ENCODE measurements around the gene CLEC16A.

The CLEC16A gene

DNA sequence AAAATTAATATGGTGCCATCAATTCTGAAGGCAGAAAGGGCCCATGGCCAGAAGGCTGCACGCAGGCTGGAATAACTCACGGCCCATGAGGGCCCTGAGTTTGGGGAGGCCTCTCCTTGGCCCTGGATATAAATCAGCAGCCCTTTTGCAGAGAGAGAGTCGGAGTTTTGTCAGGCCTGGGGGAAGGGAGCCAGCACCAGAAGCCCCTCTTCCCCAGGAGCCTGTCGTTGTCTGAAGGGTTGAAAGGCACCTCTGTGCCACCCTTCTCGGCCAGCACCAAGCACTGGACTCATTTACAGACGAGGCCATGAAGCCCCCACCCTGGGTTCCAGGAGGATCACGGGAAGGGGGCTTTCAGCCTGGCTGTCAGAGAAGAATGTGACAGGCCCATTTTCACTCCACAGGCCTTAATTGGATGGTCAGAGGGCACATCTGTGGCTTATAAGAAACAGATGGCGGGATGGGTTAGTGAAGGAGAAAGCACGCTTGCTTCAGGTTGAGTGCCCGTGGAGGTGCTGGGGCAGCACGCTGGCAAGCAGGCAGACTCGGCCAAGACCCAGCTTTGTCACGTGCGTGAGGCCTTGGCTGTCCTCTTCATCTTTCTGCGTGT, 140.6 kb downstream of the CLEC16A start:
- DNase-seq (ENCODE audit: low read depth) = no peak

DNA sequence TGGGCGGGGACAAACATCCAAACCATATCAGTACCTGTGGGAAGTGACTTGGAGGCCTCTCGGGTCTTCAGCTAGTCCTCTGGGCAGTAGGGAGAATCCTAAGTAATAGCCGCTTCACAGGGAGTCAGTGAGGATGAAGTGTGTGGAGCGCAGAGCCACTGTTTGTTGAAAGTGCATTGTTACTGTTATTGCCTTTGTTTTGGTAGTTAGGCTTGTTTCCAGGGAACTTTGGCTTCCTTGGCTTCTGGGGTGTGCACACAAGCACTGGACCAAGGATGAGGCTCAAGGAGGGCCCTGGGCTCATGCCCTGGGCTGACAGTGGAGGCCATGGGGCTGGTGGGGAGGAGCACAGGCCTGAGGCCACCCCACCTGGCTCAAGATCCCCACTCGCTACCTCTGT, 141.6 kb downstream of the CLEC16A start:
- DNase-seq (ENCODE audit: low read depth) = no peak

DNA sequence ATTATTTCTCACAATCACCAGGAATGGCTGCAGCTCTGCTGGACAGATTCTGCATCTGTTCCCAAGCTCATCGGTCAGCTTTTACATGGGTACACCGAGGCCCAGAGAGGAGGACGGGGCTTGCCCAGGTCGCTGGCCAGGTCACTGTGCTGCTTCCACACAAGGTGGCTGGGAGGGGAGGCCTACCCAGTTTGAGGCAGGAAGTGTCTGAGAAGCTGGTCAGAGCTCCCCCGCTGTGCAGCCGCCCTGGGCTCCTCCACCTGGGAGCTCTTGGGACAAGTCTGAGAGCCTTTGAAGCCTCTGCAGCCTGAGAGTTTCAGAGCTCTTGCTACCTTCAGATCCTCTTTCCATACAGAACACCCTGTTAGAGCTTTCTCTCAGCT, 143.3 kb downstream of the CLEC16A start:
- no peak for DNase-seq (ENCODE audit: low read depth)

DNA sequence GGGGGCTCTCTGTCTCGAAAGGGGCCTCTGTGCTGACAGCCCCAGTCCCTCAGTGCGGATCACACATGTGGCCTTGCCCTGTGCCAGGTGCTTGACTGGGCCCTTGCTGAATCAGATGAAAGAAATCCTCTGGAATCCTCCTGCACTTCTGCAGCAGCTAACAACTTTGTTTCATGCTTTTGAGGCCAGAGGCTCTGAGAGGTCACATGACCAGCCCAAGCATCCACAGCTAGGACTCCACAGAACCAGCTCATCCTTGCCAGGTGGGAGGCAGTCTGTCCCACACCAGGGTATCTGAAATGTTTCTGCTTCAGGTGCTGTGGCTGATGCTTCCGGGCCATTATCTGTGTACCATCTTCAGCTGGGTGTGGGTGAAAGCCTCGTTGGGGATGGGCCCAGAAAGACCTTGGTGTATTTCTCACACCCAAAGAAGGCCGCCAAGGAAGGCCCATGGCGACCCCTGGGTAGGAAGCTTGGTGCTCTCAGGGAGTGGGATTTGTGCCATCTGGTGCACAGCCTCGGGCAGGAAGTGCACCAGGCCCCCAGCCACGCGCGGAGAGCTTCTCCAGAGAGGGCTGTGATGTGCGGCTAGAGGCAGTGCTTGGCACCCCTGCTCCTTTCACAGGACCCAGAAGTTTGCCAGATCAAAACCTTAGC, 143.8 kb downstream of the CLEC16A start:
- DNase-seq (ENCODE audit: low read depth) = no peak

DNA sequence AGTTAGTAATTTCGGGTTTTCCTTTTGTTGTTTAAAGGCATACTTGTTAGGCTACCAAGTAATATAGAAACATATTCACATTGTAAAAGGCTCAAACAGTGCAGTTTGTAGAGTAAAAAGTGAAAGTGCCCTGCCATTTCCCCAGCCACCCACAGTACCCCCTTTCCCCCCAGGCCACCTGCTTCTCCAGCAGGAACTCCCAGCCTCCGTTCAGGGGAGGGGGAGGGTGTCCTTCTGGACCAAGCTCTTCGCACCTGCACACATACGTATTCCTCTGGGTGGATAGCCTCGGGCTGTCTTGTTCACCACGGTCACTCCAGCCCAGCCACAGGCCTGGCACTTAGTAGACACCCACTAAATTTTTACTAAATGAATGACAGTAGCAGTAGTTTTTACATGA, 144.5 kb downstream of the CLEC16A start:
- DNase-seq (ENCODE audit: low read depth) = no peak

DNA sequence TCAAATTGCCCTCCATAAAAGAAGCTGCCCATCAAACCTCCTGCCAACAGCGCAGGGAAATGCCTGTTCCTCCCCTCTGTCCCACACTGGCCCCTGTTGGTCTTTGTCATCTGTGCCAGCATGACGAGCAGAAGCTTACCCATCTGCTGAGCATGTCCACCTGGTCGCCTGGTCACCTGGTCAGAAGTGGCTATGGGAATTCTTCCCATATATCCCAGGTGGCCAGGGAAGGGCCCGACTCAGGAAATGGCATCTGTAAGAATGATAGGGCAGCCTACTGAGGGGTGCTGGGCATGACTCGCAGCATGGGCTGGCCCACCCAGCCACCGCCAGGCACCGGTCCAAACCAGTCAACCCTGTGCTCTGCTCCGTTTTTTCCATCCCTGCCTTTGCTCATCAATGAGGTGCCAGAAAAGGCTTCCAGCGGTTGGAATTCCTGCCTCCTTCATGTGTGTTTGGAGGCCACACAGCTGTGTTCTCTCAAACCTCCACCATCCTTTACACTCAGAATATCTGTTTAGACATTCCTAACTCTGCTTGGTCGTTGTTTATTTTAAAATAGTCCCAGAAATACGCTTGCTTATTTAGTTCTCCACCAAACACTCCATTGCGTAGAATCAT, 145.2 kb downstream of the CLEC16A start:
- no peak for DNase-seq (ENCODE audit: low read depth)

DNA sequence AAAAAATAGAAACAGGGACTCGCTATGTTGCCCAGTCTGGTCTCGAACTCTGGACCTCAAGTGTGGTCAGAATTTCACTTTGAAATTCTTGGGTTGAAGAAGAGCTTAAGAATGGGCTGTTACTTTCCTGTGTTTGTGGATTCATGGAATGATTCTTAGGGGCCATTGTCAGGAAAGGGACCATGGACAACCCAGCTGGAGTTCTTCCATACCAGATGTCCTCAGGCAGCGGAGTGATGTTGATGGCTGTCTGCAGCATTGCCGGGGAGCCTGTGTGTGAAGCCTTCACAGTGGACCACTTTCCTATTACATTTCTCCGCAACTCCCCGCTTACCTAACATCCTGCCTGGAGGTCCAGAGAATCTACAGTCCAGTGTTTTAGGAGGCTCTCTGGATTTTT, 145.9 kb downstream of the CLEC16A start:
- DNase-seq (ENCODE audit: low read depth) = no peak

DNA sequence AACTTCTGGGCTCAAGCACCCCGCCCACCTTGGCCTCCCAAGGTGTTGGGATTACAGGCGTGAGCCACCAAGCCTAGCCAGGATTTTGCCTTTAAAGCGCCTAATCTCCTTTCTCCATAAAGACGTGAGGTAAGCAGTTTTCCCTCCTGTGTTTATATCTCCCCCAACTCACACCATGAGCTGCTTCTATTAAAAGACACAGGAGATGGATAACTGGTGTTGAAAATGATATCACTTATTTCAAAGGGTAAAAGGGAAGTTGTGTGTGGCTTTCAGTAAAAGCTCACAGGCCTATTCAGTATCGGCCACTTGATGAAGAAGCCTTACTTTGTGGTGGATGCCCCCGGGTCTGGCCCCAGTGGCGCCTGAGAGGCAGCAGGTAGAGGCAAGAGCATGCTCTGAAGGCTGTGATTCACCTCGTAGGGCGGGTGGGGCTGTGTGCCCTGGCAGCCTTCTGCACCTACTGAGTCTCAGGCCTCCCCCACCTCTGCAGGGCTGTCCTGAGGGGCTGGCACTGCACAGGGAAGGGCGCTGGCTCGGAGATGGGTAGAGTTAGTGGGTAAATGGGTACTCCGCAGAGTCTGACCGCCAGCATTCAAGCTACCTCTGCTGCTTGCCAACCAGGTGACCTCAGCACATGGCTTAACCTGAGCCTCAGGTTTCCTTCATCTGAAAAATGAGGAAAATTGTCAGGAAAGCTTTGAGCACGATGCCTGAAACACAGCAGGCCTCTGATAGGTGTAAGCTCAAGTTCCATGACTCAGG, 146.8 kb downstream of the CLEC16A start:
- DNase-seq (ENCODE audit: low read depth) = no peak

DNA sequence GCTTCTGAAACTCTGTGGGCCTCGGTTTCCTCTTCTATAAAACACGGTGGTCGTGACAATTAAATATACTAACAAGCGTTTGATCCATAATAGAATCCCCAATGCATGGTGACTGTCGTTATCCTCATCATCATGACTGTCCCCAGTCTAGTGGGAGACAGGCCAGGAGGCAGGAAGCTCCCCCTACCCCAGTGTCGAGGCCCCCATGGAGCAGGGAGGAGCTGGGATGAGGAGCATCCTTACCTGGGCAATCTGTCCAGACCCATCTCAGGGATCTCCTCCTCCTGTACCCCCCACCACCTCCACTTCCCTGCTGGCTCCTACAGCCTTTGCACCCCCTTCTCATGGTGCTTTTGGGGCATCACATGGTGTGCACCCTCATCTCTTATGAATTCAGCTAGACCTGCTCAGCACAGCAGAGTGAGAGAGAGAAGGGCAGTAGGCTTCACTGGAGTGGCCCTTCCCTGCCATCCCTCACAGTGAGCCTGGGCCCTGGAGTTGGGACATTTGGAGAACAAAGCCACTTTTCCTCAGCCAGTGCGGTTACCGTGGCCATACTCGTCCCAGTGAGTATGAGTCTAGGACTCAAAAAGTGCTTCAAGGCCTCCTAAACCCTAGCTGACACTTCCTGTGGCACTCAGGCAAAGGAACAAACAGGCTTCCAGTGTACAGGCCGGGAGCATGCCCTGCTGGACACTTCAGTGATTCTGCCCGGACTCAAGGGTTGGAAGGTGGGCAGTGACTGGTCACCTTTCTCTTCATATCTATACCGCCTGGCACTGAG, 148.6 kb downstream of the CLEC16A start:
- DNase-seq (ENCODE audit: low read depth) = no peak

DNA sequence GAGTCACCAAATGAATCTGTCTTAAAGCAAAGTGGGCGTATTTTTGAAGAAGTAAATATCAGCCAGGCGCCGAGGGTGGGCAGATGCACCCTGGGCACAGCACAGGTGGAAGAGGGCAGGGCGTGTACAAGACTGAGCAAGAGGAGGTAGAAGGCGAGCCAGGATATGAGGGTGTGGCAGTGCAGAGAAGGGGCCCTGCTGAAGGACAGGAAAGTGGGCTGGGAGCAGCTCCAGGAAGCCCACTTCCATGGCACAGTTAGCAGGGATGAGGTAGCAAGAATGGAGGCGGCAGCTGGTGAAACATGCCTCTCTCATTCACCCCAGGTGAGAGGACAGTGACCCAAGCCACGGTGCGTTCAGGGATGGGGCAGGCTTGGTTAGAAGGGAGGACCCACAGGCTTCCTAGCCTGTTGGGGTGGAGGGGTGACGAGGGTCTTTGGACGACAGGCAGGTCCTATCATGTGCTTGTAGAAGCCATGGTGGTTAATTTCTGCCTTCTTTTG, 149.3 kb downstream of the CLEC16A start:
- DNase-seq (ENCODE audit: low read depth) = no peak

DNA sequence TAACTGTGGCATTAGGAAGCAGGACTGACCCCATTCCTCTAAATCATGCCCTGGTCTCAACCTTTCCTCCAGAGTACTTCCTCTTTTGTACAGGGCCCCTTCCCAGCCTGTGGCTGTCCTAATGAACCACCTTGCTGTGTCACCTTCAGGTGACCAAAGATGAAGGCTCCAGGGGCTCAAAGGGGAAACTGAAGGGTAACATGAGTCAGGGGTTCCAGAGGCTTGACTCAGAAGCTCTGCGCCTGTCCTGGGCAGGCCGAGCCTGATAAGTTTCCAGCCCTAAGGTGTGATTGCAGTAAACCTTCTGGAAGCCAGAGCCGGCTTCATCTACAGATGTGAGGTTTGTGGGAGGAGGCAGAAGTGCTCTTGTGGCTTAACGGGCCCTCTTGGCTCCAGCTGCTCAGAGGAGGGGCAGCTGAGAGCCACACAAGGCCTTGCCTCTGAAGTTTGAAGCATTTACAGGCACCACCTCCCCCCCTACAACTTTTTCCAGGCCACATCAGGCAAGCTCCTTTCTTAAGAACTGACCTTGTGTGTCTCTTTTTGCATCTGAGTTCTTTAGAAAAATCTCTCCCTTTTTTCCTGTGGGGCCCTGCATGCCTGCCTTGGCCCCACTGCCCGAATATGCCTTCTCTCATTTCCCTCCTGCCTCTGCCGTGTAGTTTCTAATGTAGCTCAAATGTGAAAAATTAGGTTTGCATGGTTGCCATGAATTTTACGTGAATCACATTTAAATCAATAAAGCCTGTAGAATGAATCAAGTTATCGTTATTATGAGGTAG, 149.9 kb downstream of the CLEC16A start:
- peak; percentile 33 for DNase-seq (ENCODE audit: low read depth)

DNA sequence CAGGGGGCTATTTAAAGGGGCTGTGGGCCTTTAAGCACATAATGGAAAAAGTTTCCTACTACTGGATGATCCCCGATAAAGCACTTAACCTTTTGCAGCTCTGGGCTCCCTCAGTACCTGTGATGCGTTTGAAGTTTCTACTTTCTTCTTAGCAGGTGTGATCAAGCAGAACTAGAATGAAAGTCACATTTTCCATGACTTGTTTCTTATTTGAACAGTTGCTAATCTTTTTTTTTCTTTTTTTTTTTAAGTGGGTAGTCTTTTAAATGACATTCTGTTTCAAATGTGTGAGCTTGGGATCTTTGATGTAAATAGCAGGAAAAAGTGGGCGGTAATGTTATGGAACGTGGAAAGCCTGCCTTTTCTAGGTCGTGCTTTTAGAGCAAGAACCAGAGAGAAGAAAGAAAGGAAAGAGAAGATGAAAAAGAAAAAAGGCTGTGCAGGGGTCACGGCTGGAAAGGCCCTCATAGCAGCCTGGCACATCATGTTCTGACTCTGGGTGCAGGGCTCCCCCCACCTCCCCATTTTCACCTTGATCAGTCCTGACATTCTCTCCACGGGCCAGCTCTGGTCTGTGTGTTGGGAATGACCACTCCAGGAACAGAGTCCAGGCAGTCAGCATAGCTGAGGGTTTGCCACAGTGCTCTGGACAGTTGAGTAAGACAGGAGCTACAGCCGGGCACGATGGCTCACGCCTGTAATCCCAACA, 150.6 kb downstream of the CLEC16A start:
- no peak for DNase-seq (ENCODE audit: low read depth)

DNA sequence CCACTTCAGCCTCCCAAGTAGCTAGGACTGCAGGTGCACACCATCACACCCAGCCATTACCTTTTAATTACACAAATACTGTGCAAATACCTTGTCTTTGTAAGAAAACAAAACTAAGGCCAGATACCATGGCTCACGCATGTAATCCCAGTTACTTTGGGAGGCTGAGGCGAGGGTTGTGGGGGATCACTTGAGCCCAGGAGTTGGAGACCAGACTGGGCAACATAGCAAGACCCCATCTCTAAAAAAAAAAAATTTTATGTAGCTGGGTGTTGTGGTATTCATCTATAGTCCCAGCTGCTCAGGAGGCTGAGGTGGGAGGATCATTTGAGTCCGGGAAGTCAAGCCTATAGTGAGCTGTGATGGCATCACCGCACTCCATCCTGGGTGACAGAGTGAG, 151.6 kb downstream of the CLEC16A start:
- no peak for DNase-seq (ENCODE audit: low read depth)

DNA sequence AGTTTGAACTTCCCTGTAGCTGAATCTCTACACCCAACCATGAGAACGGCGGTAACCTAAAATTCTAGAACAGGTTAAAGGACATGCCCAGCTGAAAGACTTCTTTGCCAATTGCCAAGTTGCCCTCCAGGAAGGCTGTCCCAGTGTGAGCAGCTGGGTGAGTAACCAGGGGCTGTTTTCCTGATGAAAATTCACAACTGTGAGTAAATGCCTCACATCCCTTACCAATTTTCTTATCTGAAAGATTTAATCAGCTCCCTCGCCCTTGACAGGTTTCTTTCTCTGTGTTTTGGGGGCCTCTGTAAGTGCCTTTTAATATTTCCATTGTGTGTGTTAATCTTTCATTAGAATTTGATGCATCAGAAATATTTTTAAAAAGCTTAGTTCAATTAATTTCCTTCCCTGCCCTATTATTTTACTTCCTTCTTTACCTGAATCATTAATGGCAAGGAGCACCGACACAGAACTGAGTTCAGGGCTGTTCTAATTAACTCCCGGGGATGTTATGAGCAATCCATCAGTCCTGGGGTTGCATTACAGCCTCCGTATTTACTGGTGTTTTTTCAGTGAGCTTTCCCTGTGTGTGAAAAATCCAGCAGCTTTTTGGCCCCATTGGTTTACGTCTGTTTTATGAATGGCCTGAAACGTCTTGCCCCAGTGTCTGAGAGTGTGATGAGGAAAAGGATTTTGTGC, 152.9 kb downstream of the CLEC16A start:
- no peak for DNase-seq (ENCODE audit: low read depth)

DNA sequence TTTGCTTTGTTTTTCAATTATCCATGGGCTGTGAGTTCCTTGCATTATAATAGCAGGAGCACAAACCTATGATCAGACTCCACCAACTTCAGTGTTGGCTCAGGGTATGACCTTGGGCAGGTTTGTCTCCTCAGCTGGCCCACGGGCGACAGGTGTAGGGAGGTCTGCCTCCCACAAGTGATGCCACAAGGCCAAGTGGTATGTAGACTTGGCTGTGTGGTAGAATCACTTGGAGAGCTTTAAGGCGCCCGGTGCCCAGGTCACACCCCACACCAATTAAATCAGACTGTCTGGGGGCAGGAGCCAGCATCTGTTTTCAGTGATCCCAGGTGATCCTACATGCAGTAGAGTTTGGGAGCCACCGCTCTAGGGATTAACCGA, 153.4 kb downstream of the CLEC16A start:
- DNase-seq (ENCODE audit: low read depth) = no peak

DNA sequence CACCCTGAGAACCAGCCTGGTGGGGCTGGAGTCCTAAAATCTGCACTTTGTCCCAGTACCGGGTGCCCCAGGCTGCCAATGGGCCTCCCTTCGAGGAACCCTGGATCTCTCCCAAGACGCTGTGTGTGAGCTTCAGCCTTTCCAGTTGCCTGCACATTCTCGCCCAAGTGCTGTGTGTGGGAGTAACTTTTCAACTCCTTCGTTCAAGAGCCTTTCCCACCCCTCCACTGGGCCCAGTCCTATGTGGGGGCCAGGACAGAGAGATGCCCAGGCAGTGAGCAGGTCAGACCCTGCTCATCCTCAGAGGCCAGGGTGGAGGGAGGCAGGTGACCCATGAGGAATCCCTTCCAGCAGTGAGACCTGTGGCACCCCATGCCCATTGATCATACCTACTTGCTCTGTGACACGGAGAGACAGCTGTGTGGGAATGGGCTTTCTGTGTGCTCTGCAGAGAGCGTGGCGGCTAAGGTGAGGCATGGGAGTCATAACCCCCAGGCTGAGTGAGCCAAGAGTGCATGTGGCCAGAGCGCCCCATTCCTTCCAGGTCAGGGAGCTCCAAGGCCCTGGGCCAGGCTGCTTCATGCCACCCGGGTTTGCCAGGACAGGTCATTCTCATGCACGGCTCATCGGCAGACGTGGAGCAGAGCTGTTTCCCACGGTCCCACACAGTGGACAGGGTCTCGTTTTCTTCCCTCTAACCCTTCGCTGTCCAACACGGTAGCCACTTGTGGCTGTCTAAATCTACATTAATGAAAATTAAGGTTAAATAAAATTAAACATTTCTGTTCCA, 154.4 kb downstream of the CLEC16A start:
- no peak for DNase-seq (ENCODE audit: low read depth)

DNA sequence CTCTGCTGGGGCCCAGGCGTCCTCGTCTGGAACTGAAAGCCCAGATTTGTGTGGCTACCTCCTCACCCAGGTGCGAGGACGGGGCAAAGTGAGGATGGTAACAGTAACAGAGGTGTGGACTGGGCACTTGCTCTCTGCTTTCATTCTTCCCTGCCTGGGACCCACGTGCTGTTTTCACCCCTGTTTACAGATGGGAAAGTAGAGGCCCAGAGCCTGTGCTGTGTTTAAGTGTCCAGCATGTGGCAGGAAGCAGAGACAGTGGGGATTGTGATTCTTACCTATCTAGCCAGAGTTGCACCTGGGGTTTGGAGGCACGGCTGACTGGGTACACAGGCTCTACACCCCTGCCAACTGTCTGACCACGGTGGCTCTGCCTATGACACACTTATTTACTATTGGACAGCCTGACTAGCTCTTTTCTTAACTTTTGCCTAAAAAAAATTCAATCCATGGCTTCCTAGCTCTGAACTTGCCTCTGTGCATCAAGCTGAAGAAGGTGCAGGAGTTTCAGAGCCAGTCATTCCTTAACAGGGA, 155.4 kb downstream of the CLEC16A start:
- DNase-seq (ENCODE audit: low read depth) = no peak

DNA sequence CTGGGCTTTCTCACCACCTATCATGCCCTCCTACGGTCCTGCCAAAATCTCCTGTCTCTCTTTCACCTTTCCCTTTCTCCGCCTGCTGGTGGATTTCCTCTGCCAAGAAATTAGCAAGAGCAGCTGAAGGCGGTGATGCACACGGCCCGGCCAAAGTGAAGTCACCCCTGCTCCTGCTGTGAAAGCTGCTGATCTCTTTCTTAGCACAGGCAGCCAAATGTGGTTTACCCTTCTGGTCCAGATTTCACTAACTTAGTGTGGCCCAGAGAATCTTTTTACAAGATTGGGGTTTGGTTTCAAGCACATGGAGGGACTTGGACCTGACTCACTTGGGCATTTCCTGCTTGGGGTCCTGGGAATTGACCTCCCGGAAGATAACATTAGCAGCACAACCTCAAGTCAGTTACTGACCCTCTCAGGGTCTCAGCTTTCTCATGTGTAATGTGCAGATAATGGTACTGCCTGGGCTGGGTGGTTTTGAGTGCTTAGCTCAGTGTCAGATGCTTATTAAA, 155.9 kb downstream of the CLEC16A start:
- no peak for DNase-seq (ENCODE audit: low read depth)

DNA sequence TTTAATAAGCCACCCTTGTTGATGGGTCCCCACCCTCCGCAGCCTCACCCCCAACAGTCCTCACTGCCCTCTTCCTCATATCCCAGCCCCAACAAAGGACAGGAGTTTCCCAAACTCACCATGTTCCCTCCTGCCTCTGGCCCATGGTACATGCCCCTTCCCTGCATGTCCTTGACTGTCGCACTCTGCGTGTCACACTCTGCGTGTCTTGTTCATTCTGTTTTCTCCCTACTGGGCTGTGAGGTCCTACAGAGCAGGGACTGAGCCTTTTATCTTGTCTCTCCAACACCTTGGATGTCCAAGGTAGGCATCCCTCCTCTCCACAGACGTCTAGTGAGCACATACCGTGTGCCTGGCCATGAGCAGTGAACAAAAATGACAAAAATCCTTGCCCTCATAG, 156.9 kb downstream of the CLEC16A start:
- no peak for DNase-seq (ENCODE audit: low read depth)

Data from activated T-helper 9 cell treated with anti-CD3 and anti-CD28 coated beads, Interleukin-2, amount 50 U/mL, for 16 hours (primary cell).